H1 (cell line): ENCODE data around the gene TMEM250. TPM values are rescaled to one million over a fixed set of nuclear protein-coding genes. Genes with fewer than 3 reads are reported as not detected.
A peak's percentile ranks its signal among the peaks of the same experiment; 100 is the strongest.

Experiments
- CTCF ChIA-PET: fragments of 300-600 bp; sonication (Branson Sonifier 250); formaldehyde crosslinking; loops from one replicate; lab custom pipeline; 2021; ENCODE audit not compliant: partially characterized antibody; lab: Charles Lee
- POLR2A ChIA-PET: fragments of 300-600 bp; sonication (Branson Sonifier 250); formaldehyde crosslinking; loops from one replicate; lab custom pipeline; 2021; ENCODE audit warnings: inconsistent platforms; ENCODE audit not compliant: partially characterized antibody; lab: Charles Lee
- DNase-seq, 2 experiments: peaks; one replicate each; pipeline versions ENCODE4 v3.0.0 to v3.0.0-alpha.2; 2010 to 2022; ENCODE audit warnings: low spot score in 2 of 2, low read depth in 1 of 2, mixed read lengths in 1 of 2
- FAIRE-seq: peaks from 2 replicates; lab custom pipeline; 2011; peaks lifted over from hg19 to GRCh38; lab: Jason Lieb, UNC
- H2AFZ ChIP-seq: 2 replicates; pipeline ENCODE4 v1.8.1; 2012; ENCODE audit warnings: low read length, inconsistent platforms
- H2AK5ac ChIP-seq: 2 replicates; pipeline ENCODE4 v1.6.1; 2013; ENCODE audit warnings: low read depth, low read length
- H2BK120ac ChIP-seq: replicated peaks from 2 replicates; pipeline ENCODE3; 2013; ENCODE audit warnings: low read depth, low read length, inconsistent platforms
- H2BK12ac ChIP-seq: 2 replicates; pipeline ENCODE4 v1.6.1; 2013; ENCODE audit warnings: low read depth, low read length
- H2BK15ac ChIP-seq: 2 replicates; pipeline ENCODE4 v1.6.1; 2013; ENCODE audit warnings: low read length
- H2BK20ac ChIP-seq: 2 replicates; pipeline ENCODE4 v1.6.1; 2013; ENCODE audit warnings: low read length
- H2BK5ac ChIP-seq: 2 replicates; pipeline ENCODE4 v1.6.1; 2013; ENCODE audit warnings: low read depth, low read length
- H3K14ac ChIP-seq: 2 replicates; pipeline ENCODE4 v1.6.1; 2013; ENCODE audit warnings: inconsistent platforms; ENCODE audit not compliant: insufficient read length
- H3K18ac ChIP-seq: 2 replicates; pipeline ENCODE4 v1.6.1; 2013; ENCODE audit warnings: low read length; ENCODE audit errors: extremely low read depth
- H3K23ac ChIP-seq: 2 replicates; pipeline ENCODE4 v1.6.1; 2013; ENCODE audit warnings: inconsistent platforms; ENCODE audit not compliant: insufficient read length
- H3K23me2 ChIP-seq: 2 replicates; pipeline ENCODE4 v1.6.1; 2013; ENCODE audit warnings: low read depth, low read length
- H3K27ac ChIP-seq: 2 replicates; pipeline ENCODE4 v1.6.1; 2011; ENCODE audit warnings: low read depth, low read length, inconsistent platforms
- H3K27me3 ChIP-seq, 4 experiments: replicated peaks in 1 of 4; 1 replicate in 1 of 4; 2 replicates in 3 of 4; pipeline versions ENCODE4 v1.6.1 to v1.8.1; 2011 to 2013; ENCODE audit warnings: low read length in 3 of 4, mild to moderate bottlenecking in 3 of 4, inconsistent platforms in 2 of 4, mixed read lengths in 2 of 4, moderate library complexity in 1 of 4; ENCODE audit not compliant: control insufficient read depth in 3 of 4, insufficient read depth in 3 of 4; ENCODE audit errors: extremely low read depth in 1 of 4
- H3K36me3 ChIP-seq, 4 experiments: 2 replicates each; pipeline versions ENCODE4 v1.6.1 to v1.8.1; 2011 to 2013; ENCODE audit warnings: mild to moderate bottlenecking in 4 of 4, low read length in 3 of 4, moderate library complexity in 2 of 4, control low read depth in 1 of 4, inconsistent platforms in 1 of 4; ENCODE audit not compliant: insufficient read depth in 4 of 4, control insufficient read depth in 2 of 4
- H3K4ac ChIP-seq: replicated peaks from 2 replicates; pipeline ENCODE3; 2013; ENCODE audit warnings: low read length, low read depth, mixed read lengths, inconsistent platforms; ENCODE audit not compliant: insufficient read length
- H3K4me1 ChIP-seq, 4 experiments: replicated peaks in 1 of 4; 1 replicate in 1 of 4; 2 replicates in 3 of 4; pipeline versions ENCODE4 v1.6.1 to v1.8.1; 2011 to 2013; ENCODE audit warnings: low read length in 3 of 4, inconsistent platforms in 2 of 4, mixed read lengths in 1 of 4; ENCODE audit not compliant: insufficient read depth in 4 of 4, control insufficient read depth in 3 of 4
- H3K4me2 ChIP-seq, 2 experiments: 2 replicates each; pipeline versions ENCODE4 v1.6.1 to v1.8.1; 2011 to 2013; ENCODE audit warnings: low read depth in 2 of 2, low read length in 2 of 2, control low read depth in 1 of 2, inconsistent platforms in 1 of 2, mild to moderate bottlenecking in 1 of 2; ENCODE audit not compliant: insufficient read depth in 1 of 2
- H3K4me3 ChIP-seq, 4 experiments: fragments of 200-600, 300-600 bp in 1 of 4; sonication (generic), shearing (Covaris generic), sonication (Bioruptor Twin) in 1 of 4; 2 replicates each; pipeline versions ENCODE4 v1.5.1 to v1.8.1; 2011 to 2016; ENCODE audit warnings: low read length in 4 of 4, low read depth in 3 of 4, control low read depth in 2 of 4, inconsistent platforms in 2 of 4, mild to moderate bottlenecking in 2 of 4, mixed read lengths in 1 of 4, moderate library complexity in 1 of 4; ENCODE audit not compliant: insufficient read depth in 2 of 4; ENCODE audit errors: extremely low read depth in 1 of 4
- H3K56ac ChIP-seq: replicated peaks from 2 replicates; pipeline ENCODE3; 2013; ENCODE audit warnings: low read depth, mild to moderate bottlenecking, mixed read lengths, low read length, inconsistent platforms; ENCODE audit not compliant: insufficient read length
- H3K79me1 ChIP-seq: 2 replicates; pipeline ENCODE4 v1.6.1; 2013; ENCODE audit warnings: low read depth, low read length, control low read depth
- H3K79me2 ChIP-seq, 2 experiments: 2 replicates each; pipeline versions ENCODE4 v1.6.1 to v1.8.1; 2012 to 2013; ENCODE audit warnings: low read length in 2 of 2, mild to moderate bottlenecking in 2 of 2, inconsistent platforms in 1 of 2; ENCODE audit not compliant: insufficient read depth in 2 of 2, control insufficient read depth in 1 of 2
- H3K9ac ChIP-seq, 4 experiments: replicated peaks in 1 of 4; 1 replicate in 1 of 4; 2 replicates in 3 of 4; pipeline versions ENCODE4 v1.6.1 to v1.8.1; 2011 to 2013; ENCODE audit warnings: low read depth in 3 of 4, low read length in 3 of 4, control low read depth in 2 of 4, mild to moderate bottlenecking in 2 of 4, moderate library complexity in 2 of 4, inconsistent platforms in 1 of 4; ENCODE audit errors: extremely low read depth in 1 of 4
- H3K9me3 ChIP-seq, 2 experiments: 2 replicates each; pipeline versions ENCODE4 v1.6.1 to v1.8.1; 2012 to 2013; ENCODE audit warnings: mild to moderate bottlenecking in 2 of 2, moderate library complexity in 2 of 2, control low read depth in 1 of 2, inconsistent platforms in 1 of 2, low read depth in 1 of 2, low read length in 1 of 2, mixed read lengths in 1 of 2; ENCODE audit not compliant: insufficient read depth in 2 of 2
- H4K20me1 ChIP-seq, 2 experiments: replicated peaks in 1 of 2; 2 replicates each; pipeline versions ENCODE3 to v1.8.1; 2011 to 2013; ENCODE audit warnings: inconsistent platforms in 2 of 2, low read length in 2 of 2, mild to moderate bottlenecking in 1 of 2; ENCODE audit not compliant: insufficient read depth in 2 of 2, control insufficient read depth in 1 of 2
- H4K5ac ChIP-seq: 2 replicates; pipeline ENCODE4 v1.6.1; 2013; ENCODE audit warnings: low read length, low read depth, mixed read lengths, inconsistent platforms; ENCODE audit not compliant: insufficient read length
- H4K8ac ChIP-seq: 2 replicates; pipeline ENCODE4 v1.8.0; 2013; ENCODE audit warnings: mild to moderate bottlenecking, moderate library complexity, low read length, inconsistent platforms; ENCODE audit not compliant: insufficient read depth; ENCODE audit errors: extremely low read depth
- H4K91ac ChIP-seq: replicated peaks from 2 replicates; pipeline ENCODE3; 2013; ENCODE audit warnings: low read length, mixed read lengths, inconsistent platforms; ENCODE audit not compliant: insufficient read length
- EP300 ChIP-seq, 2 experiments: IDR thresholded peaks; 1 replicate in 1 of 2; 2 replicates in 1 of 2; pipeline ENCODE4 v1.6.1; 2011 to 2012; ENCODE audit warnings: low read depth in 2 of 2, low read length in 2 of 2, mild to moderate bottlenecking in 2 of 2, borderline replicate concordance in 1 of 2, inconsistent platforms in 1 of 2, moderate library complexity in 1 of 2
- EZH2 ChIP-seq: fragments of 200-600 bp; sonication (generic); IDR thresholded peaks from 2 replicates; pipeline ENCODE4 v1.7.1; 2012; ENCODE audit warnings: low read depth, mild to moderate bottlenecking, moderate library complexity, low read length, inconsistent platforms; ENCODE audit not compliant: severe bottlenecking
- SP1 ChIP-seq: IDR thresholded peaks from 2 replicates; pipeline ENCODE4 v1.6.1; 2011; ENCODE audit warnings: low read depth, low read length
- TAF7 ChIP-seq: optimal IDR thresholded peaks from 2 replicates; pipeline ENCODE3; 2011; ENCODE audit warnings: low read depth, mild to moderate bottlenecking, inconsistent platforms, low read length, moderate library complexity, borderline replicate concordance
- USF2 ChIP-seq: IDR thresholded peaks from 2 replicates; pipeline ENCODE4 v1.6.1; 2011; ENCODE audit warnings: low read length, improper control_type of control experiment
- YY1 ChIP-seq: IDR thresholded peaks from 2 replicates; pipeline ENCODE4 v1.6.1; 2011; ENCODE audit warnings: low read depth, mild to moderate bottlenecking, low read length
- WGBS, 2 experiments: shearing (Covaris generic) in 1 of 2; methylation state at CpG; one replicate each; pipeline versions ENCODE4 v1.1.6 to v1.1.7; 2013 to 2015; ENCODE audit warnings: low lambda C conversion rate in 2 of 2, mixed read lengths in 2 of 2, inconsistent platforms in 1 of 2, low coverage in 1 of 2, missing lambda C conversion rate in 1 of 2; ENCODE audit not compliant: insufficient replicate concordance in 2 of 2, insufficient coverage in 1 of 2, insufficient read length in 1 of 2; ENCODE audit errors: extremely low coverage in 1 of 2, missing lambda C conversion rate in 1 of 2; 5-methylcytosine and 5-hydroxymethylcytosine counted together
- polyA plus RNA-seq, 7 experiments: library from polyadenylated mRNA; depleted of rRNA in 3 of 7; stranded (reverse) in 5 of 7; unstranded in 2 of 7; fragments of >200 nt in 5 of 7; fragments of 200-250 nt in 2 of 7; gene quantifications; 1 replicate in 5 of 7; 2 replicates in 1 of 7; 4 replicates in 1 of 7; pipeline versions ENCODE4 v1.2.1 to v1.2.3, GENCODE V29; 2011 to 2013; ENCODE audit warnings: missing spikeins in 2 of 7, mixed read lengths in 2 of 7
- total RNA-seq: library from RNA; stranded (reverse); fragmentation: NEBNext Ultra II Directional; extraction: Animal tissue kit (Norgen Biotek cat#: 25700); gene quantifications from 2 replicates; pipeline ENCODE4 v1.2.1, GENCODE V29; 2021

Gene TMEM250
- total and polyA plus RNA-seq, 2 of the 8 experiments (the other 6 are each of a cell fraction or from before 2014, with no cell fraction given), result 22.3 to 34.9 TPM

- Histone ChIP-seq H3K56ac (no peak overlapping the region), H3K79me1 (no peaks in the 10 kb centered on the region; the same call in 1 of the 2 replicates)
- TF ChIP-seq USF2, result no peak
- TF ChIP-seq YY1, result no peak
- no peak for TF ChIP-seq EZH2
- TF ChIP-seq EP300 (IDR thresholded peaks at IDR 0.05; ENCODE audit: borderline replicate concordance in 1 of 2, low read depth in 2 of 2, low read length in 2 of 2), result no peak
- TF ChIP-seq TAF7, result no peak
- TF ChIP-seq SP1, result no peak
- TF ChIP-seq, all 59 proteins: peak for 0
- Histone ChIP-seq H4K91ac (no peak overlapping the region), H3K23me2 (no peaks in the 10 kb centered on the region), H4K5ac (no peak overlapping the region), H3K18ac (no peak overlapping the region; the same call in 1 of the 2 replicates), H2BK20ac (no peak overlapping the region), H3K27me3 (no peaks in the 10 kb centered on the region), H2AFZ (no peak overlapping the region), H3K14ac (no peak overlapping the region), H2BK120ac (no peak overlapping the region), H2BK15ac (no peak overlapping the region), H3K27ac (0 out of 2 replicates have a peak overlapping the region, but pooled peaks have one; percentile 15), H3K79me2 (no peaks in the 10 kb centered on the region; a peak in 1 of 4 replicates), H3K9me3 (no peaks in the 10 kb centered on the region), H3K4me1 (peaks cover 0 to 5% (median 2%) of the 10 kb centered on the region in 4 experiments; a peak in 4 of 7 replicates), H3K36me3 (no peaks in the 10 kb centered on the region), H3K9ac (no peak overlapping the region), H3K4me2 (no peak overlapping the region), H3K4ac (no peak overlapping the region), H4K20me1 (no peaks in the 10 kb centered on the region), H3K4me3 (no peak overlapping the region), H4K8ac (no peak overlapping the region), H2BK12ac (no peak overlapping the region), H2AK5ac (0 out of 2 replicates have a peak overlapping the region, but pooled peaks have one; percentile 53), H3K23ac (no peak overlapping the region), H2BK5ac (no peak overlapping the region)
- CTCF ChIA-PET, result no interaction called here
- WGBS, 2 experiments, result 88% methylated on average over 26 of the region's 26 CpGs; no CpG with 5 or more reads in 1 of the 2 experiments
- DNase-seq (no peak), FAIRE-seq (no peak)
- POLR2A ChIA-PET, result interaction anchor here (1.7 kb wide), 1 partner anchor 11 kb away, joined by 3 read pairs; no protein-coding TSS in a partner anchor
Observed at GRCh38 chr9:136075881-136076678, 42.6 kb downstream of the TMEM250 start.
